Psoas muscle (tissue), 8 donors: Measurements from ENCODE around the gene KCTD17. TPM values are rescaled to one million over a fixed set of nuclear protein-coding genes. Genes with fewer than 3 reads are reported as not detected.

Experiments used
- ATAC-seq, 4 donors: fragments of 200-7000 bp; cut with Tn5 transposase; one replicate each; pipeline ENCODE4 v1.9.1; 2020; ENCODE audit warnings: moderate library complexity in 3 of 4, mild to moderate bottlenecking in 2 of 4
- DNase-seq, 2 donors: peaks; one replicate each; pipeline ENCODE4 v3.0.0-alpha.2; 2020
- H3K27ac ChIP-seq: fragments of 200-600 bp; one replicate; pipeline ENCODE4 v1.8.0; 2022
- H3K27me3 ChIP-seq, 3 donors: fragments of 200-600 bp in 1 of 3; one replicate each; pipeline versions ENCODE4 v1.6.1 to v1.8.0; 2013 to 2022; ENCODE audit warnings: low read length in 2 of 3, mild to moderate bottlenecking in 2 of 3, moderate library complexity in 1 of 3; ENCODE audit not compliant: insufficient read depth in 3 of 3
- H3K36me3 ChIP-seq, 2 donors: fragments of 200-600 bp in 1 of 2; one replicate each; pipeline versions ENCODE4 v1.6.1 to v1.8.0; 2013 to 2022; ENCODE audit warnings: low read depth in 1 of 2, mild to moderate bottlenecking in 1 of 2, moderate library complexity in 1 of 2; ENCODE audit not compliant: insufficient read depth in 1 of 2
- H3K4me1 ChIP-seq: fragments of 200-600 bp; one replicate; pipeline ENCODE4 v1.8.0; 2022
- H3K4me3 ChIP-seq: fragments of 200-600 bp; one replicate; pipeline ENCODE4 v1.8.0; 2022; ENCODE audit warnings: mild to moderate bottlenecking
- H3K9me3 ChIP-seq: fragments of 200-600 bp; one replicate; pipeline ENCODE4 v1.8.0; 2022
- CTCF ChIP-seq: fragments of 200-600 bp; IDR thresholded peaks from one replicate; pipeline ENCODE4 v1.8.0; 2022; ENCODE audit warnings: antibody characterized with exemption
- WGBS, 3 donors: extraction: QIAGEN DNeasy Blood & Tissue Kit; methylation state at CpG; one replicate each; pipeline versions ENCODE4 v1.1.6 to v1.1.7; 2013; 5-methylcytosine and 5-hydroxymethylcytosine counted together
- intact Hi-C, 2 donors: fragments of 100-400 bp; cut with DNase I; formaldehyde crosslinking; loops; one replicate each; pipeline versions ENCODE4 v1.11.0 to v1.14.2; 2022
- polyA plus RNA-seq, 3 donors: library from polyadenylated mRNA; stranded (reverse); fragments of 200-250 nt; gene quantifications; one replicate each; pipeline ENCODE4 v1.2.3, GENCODE V29; 2013
- total RNA-seq, 4 donors: library from RNA; stranded (reverse); fragmentation: NEBNext Ultra II Directional in 2 of 4; extraction: Animal tissue kit (Norgen Biotek cat#: 25700) in 2 of 4; gene quantifications; one replicate each; pipeline versions ENCODE4 v1.2.1 to v1.2.4, GENCODE V29; 2021 to 2023
- donor health status: healthy with polysubstance abuse.
- donor health status: DM: no; HTN: no; CAD: no; lungs with moderate emphysema.
- donor health status: Bipolar disorder and iron deficiency.
- donor health status: healthy.
- donor health status: DM: yes; HTN: yes; CAD: no.
- donor health status: DM: no; HTN: no; CAD: no.
- donor health status: DM: no; HTN: no; CAD: no.
- donor health status: DM: yes; HTN: yes; CAD: no.

KCTD17 gene
- total and polyA plus RNA-seq, 7 donors, result 1.5 to 3.4 (median 1.8) TPM

GRCh38 chr22:37105154-37105553, 53.6 kb downstream of the KCTD17 start:
- Histone ChIP-seq H3K27ac (no peak overlapping the region), H3K4me1 (no peaks in the 10 kb centered on the region), H3K36me3 (no peaks in the 10 kb centered on the region), H3K9me3 (no peaks in the 10 kb centered on the region), H3K27me3 (peaks cover 0 to 46% (median 6%) of the 10 kb centered on the region in 3 donors), H3K4me3 (no peak overlapping the region)
- DNase-seq (no peak), ATAC-seq (no peak)
- intact Hi-C loops, result no loop called here
- no peak for TF ChIP-seq CTCF
- WGBS, 3 donors, result 18 to 22% (median 22%) methylated on average over 7 of the region's 7 CpGs

- 75 to 90% (median 86%) methylated on average over 5 of the region's 5 CpGs for WGBS, 3 donors
- Histone ChIP-seq H3K4me1 (no peaks in the 10 kb centered on the region), H3K27me3 (peaks cover 0 to 51% (median 9%) of the 10 kb centered on the region in 3 donors), H3K36me3 (no peaks in the 10 kb centered on the region), H3K4me3 (no peak overlapping the region), H3K27ac (no peak overlapping the region), H3K9me3 (no peaks in the 10 kb centered on the region)
- DNase-seq, result no peak
- no peak for ATAC-seq
- no peak for TF ChIP-seq CTCF
- intact Hi-C loops, result no loop called here
Observed at GRCh38 chr22:37105990-37106389, 54.4 kb downstream of the KCTD17 start.

GRCh38 chr22:37107816-37108621, 56.5 kb downstream of the KCTD17 start:
- no peak for DNase-seq

GRCh38 chr22:37109242-37109917, 57.8 kb downstream of the KCTD17 start, which contains the start of gene TMPRSS6:
TMPRSS6 (minus strand) TSS chr22:37109713; CDS start chr22:37103417, 6,296 bp downstream.
- Histone ChIP-seq H3K4me3 (no peak within 1 kb of the TSS), H3K36me3 (no peaks in the 10 kb centered on the region), H3K27ac (no peak within 1 kb of the TSS), H3K4me1 (no peaks in the 10 kb centered on the region), H3K9me3 (no peaks in the 10 kb centered on the region), H3K27me3 (peaks cover 0 to 65% (median 12%) of the 10 kb centered on the region in 3 donors)
- intact Hi-C loops, result no loop called here
- no peak for TF ChIP-seq CTCF
- DNase-seq (no peak), ATAC-seq (no peak)
- WGBS, 3 donors, result 74 to 81% (median 77%) methylated on average over 13 of the region's 13 CpGs

More at GRCh38 chr22:37107816-37108621, 56.5 kb downstream of the KCTD17 start:
- H3K27ac ChIP-seq, result no peak overlapping the region
- WGBS, 3 donors, result 81 to 86% (median 83%) methylated on average over 18 of the region's 18 CpGs
- TF ChIP-seq CTCF, result no peak
- ATAC-seq, result no peak
- no peaks in the 10 kb centered on the region for H3K4me1 ChIP-seq
- no peaks in the 10 kb centered on the region for H3K36me3 ChIP-seq
- no peak overlapping the region for H3K4me3 ChIP-seq
- no peaks in the 10 kb centered on the region for H3K9me3 ChIP-seq
- intact Hi-C loops, result no loop called here
- peaks cover 0 to 67% (median 16%) of the 10 kb centered on the region in 3 donors for H3K27me3 ChIP-seq
